ENCODE data around the gene PHOSPHO2.

The PHOSPHO2 gene

GRCh38 chr2:169734169-169734847 is 40.0 kb downstream of the PHOSPHO2 start:
- in situ Hi-C loops (cut with HindIII; ENCODE audit: low pct_unique_long_range_greater_than_20kb, low sequenced_read_pairs): no loop called here
- TF ChIP-seq JUND (IDR thresholded peaks at IDR 0.05; ENCODE audit: low read depth): no peak
- peak in 1 of 2 experiments; percentile 21 for DNase-seq (ENCODE audit: low read depth in 1 of 2, low spot score in 1 of 2)

GRCh38 chr2:169735623-169736022 is 41.4 kb downstream of the PHOSPHO2 start:
- TF ChIP-seq JUND (IDR thresholded peaks at IDR 0.05; ENCODE audit: low read depth): no peak
- DNase-seq (ENCODE audit: low read depth in 1 of 2, low spot score in 1 of 2): no peak
- in situ Hi-C loops (cut with HindIII; ENCODE audit: low pct_unique_long_range_greater_than_20kb, low sequenced_read_pairs): no loop called here

- in situ Hi-C loops (cut with HindIII; ENCODE audit: low pct_unique_long_range_greater_than_20kb, low sequenced_read_pairs): no loop called here
- no peak for TF ChIP-seq JUND (IDR thresholded peaks at IDR 0.05; ENCODE audit: low read depth)
- DNase-seq (ENCODE audit: low read depth in 1 of 2, low spot score in 1 of 2): no peak
Measured at GRCh38 chr2:169736902-169737301, 42.6 kb downstream of the PHOSPHO2 start.

- TF ChIP-seq JUND (IDR thresholded peaks at IDR 0.05; ENCODE audit: low read depth): no peak
- DNase-seq (ENCODE audit: low read depth in 1 of 2, low spot score in 1 of 2): peak in 1 of 2 experiments; percentile 33
- in situ Hi-C loops (cut with HindIII; ENCODE audit: low pct_unique_long_range_greater_than_20kb, low sequenced_read_pairs): no loop called here
Measured at GRCh38 chr2:169738566-169739229, 44.4 kb downstream of the PHOSPHO2 start.

- in situ Hi-C loops (cut with HindIII; ENCODE audit: low pct_unique_long_range_greater_than_20kb, low sequenced_read_pairs): no loop called here
- DNase-seq (ENCODE audit: low read depth in 1 of 2, low spot score in 1 of 2): no peak
- no peak for TF ChIP-seq JUND (IDR thresholded peaks at IDR 0.05; ENCODE audit: low read depth)
Measured at GRCh38 chr2:169739351-169739750, 45.1 kb downstream of the PHOSPHO2 start.

GRCh38 chr2:169743549-169743948 is 49.3 kb downstream of the PHOSPHO2 start:
- TF ChIP-seq JUND (IDR thresholded peaks at IDR 0.05; ENCODE audit: low read depth): no peak
- DNase-seq (ENCODE audit: low read depth in 1 of 2, low spot score in 1 of 2): no peak
- in situ Hi-C loops (cut with HindIII; ENCODE audit: low pct_unique_long_range_greater_than_20kb, low sequenced_read_pairs): no loop called here

GRCh38 chr2:169746240-169746639 is 52.0 kb downstream of the PHOSPHO2 start:
- TF ChIP-seq JUND (IDR thresholded peaks at IDR 0.05; ENCODE audit: low read depth): no peak
- DNase-seq (ENCODE audit: low read depth in 1 of 2, low spot score in 1 of 2): no peak
- in situ Hi-C loops (cut with HindIII; ENCODE audit: low pct_unique_long_range_greater_than_20kb, low sequenced_read_pairs): no loop called here

- no peak for DNase-seq (ENCODE audit: low read depth in 1 of 2, low spot score in 1 of 2)
- no peak for TF ChIP-seq JUND (IDR thresholded peaks at IDR 0.05; ENCODE audit: low read depth)
- in situ Hi-C loops (cut with HindIII; ENCODE audit: low pct_unique_long_range_greater_than_20kb, low sequenced_read_pairs): no loop called here
Measured at GRCh38 chr2:169748319-169748718, 54.0 kb downstream of the PHOSPHO2 start.

Measured in T47D (cell line).